Esophagus squamous epithelium (tissue), 5 donors: ENCODE measurements around the gene CREBZF. TPM values are rescaled to one million over a fixed set of nuclear protein-coding genes. Genes with fewer than 3 reads are reported as not detected.
A peak's percentile ranks its signal among the peaks of the same experiment; 100 is the strongest.

Experiments used
- DNase-seq: peaks from one replicate; lab custom pipeline; 2025; lab: John Stamatoyannopoulos, UW
- H3K27ac ChIP-seq, 4 donors: fragments of 200-600 bp; sonication (generic); one replicate each; pipeline ENCODE4 v1.5.1; 2016 to 2019; ENCODE audit warnings: mild to moderate bottlenecking in 1 of 4
- H3K27me3 ChIP-seq, 4 donors: fragments of 200-600 bp; sonication (generic); 1 replicate in 3 of 4; 2 replicates in 1 of 4; pipeline versions ENCODE4 v1.5.1 to v1.6.0; 2017 to 2021; ENCODE audit warnings: antibody characterized with exemption in 1 of 4
- H3K36me3 ChIP-seq, 3 donors: fragments of 200-600 bp; sonication (generic); one replicate each; pipeline ENCODE4 v1.5.1; 2016 to 2019
- H3K4me1 ChIP-seq, 3 donors: fragments of 200-600 bp; sonication (generic); one replicate each; pipeline ENCODE4 v1.5.1; 2017 to 2019
- H3K4me3 ChIP-seq, 4 donors: fragments of 200-600 bp; sonication (generic); 1 replicate in 3 of 4; 2 replicates in 1 of 4; pipeline ENCODE4 v1.5.1; 2016 to 2019; ENCODE audit warnings: mild to moderate bottlenecking in 2 of 4, moderate library complexity in 1 of 4
- H3K9me3 ChIP-seq, 3 donors: fragments of 200-600 bp; sonication (generic); one replicate each; pipeline ENCODE4 v1.5.1; 2016 to 2019
- CTCF ChIP-seq, 6 experiments: fragments of 450-650 bp in 4 of 6; fragments of 200-600 bp in 2 of 6; sonication (generic) in 2 of 6; IDR thresholded peaks; one replicate each; pipeline ENCODE4 v1.5.1; 2016 to 2019; ENCODE audit warnings: antibody characterized with exemption in 6 of 6, mild to moderate bottlenecking in 4 of 6, moderate library complexity in 4 of 6
- POLR2A ChIP-seq, 4 donors: fragments of 450-650 bp; IDR thresholded peaks; one replicate each; pipeline ENCODE4 v1.6.1; 2017; ENCODE audit warnings: antibody characterized with exemption in 4 of 4, mild to moderate bottlenecking in 4 of 4, moderate library complexity in 3 of 4
- WGBS, 2 donors: methylation state at CpG; one replicate each; pipeline ENCODE4 v1.1.5; 2018; 5-methylcytosine and 5-hydroxymethylcytosine counted together
- intact Hi-C: fragments of 100-400 bp; cut with DNase I; formaldehyde crosslinking; loops from one replicate; pipeline ENCODE4 v1.15.0; 2022
- total RNA-seq, 4 donors: library from RNA; depleted of rRNA; stranded (reverse); fragments of >200 nt; gene quantifications; one replicate each; pipeline ENCODE4 v1.1.0, GENCODE V29; 2016
- donor health status: DM: yes; HTN: yes; CAD: no.

The CREBZF gene
- total RNA-seq, 4 donors from 2014 or later: 14.8 to 67.3 (median 27.6) TPM

GRCh38 chr11:85682330-85683305 lies 17.7 kb upstream of the CREBZF start:
- TF ChIP-seq CTCF (IDR thresholded peaks at IDR 0.05): no peak
- no peak for TF ChIP-seq POLR2A (IDR thresholded peaks at IDR 0.05)
- WGBS, 2 donors: 18 to 36% methylated on average over 17 to 22 of the region's 43 CpGs
- Histone ChIP-seq H3K9me3 (no peaks in the 10 kb centered on the region), H3K27ac (peak overlapping the region in 3 of 4 donors; percentile 20 to 57 (median 46)), H3K4me3 (peak overlapping the region; percentile 35 to 62 (median 56)), H3K36me3 (no peaks in the 10 kb centered on the region), H3K27me3 (no peaks in the 10 kb centered on the region), H3K4me1 (peaks cover 0 to 36% (median 13%) of the 10 kb centered on the region in 3 donors)
- intact Hi-C loops: no loop called here
- DNase-seq: no peak

- intact Hi-C loops: no loop called here
Observed at GRCh38 chr11:85680897-85681296, 16.0 kb upstream of the CREBZF start.

GRCh38 chr11:85679576-85679975 lies 14.6 kb upstream of the CREBZF start:
- Histone ChIP-seq H3K9me3 (no peaks in the 10 kb centered on the region), H3K27ac (no peak overlapping the region), H3K27me3 (no peaks in the 10 kb centered on the region), H3K4me1 (peaks cover 0 to 21% (median 5%) of the 10 kb centered on the region in 3 donors), H3K4me3 (no peak overlapping the region), H3K36me3 (no peaks in the 10 kb centered on the region)
- TF ChIP-seq POLR2A (IDR thresholded peaks at IDR 0.05) (no peak), CTCF (IDR thresholded peaks at IDR 0.05) (no peak)
- no peak for DNase-seq
- intact Hi-C loops: no loop called here
- WGBS, 2 donors: 49 to 73% methylated on average over 4 of the region's 4 CpGs

More at GRCh38 chr11:85680897-85681296, 16.0 kb upstream of the CREBZF start:
- no peak for DNase-seq
- no peaks in the 10 kb centered on the region for H3K9me3 ChIP-seq
- H3K27ac ChIP-seq: no peak overlapping the region
- 64% methylated on average over 1 of the region's 1 CpG; no CpG with 5 or more reads in 1 of the 2 donors for WGBS, 2 donors
- peaks cover 0 to 31% (median 13%) of the 10 kb centered on the region in 3 donors for H3K4me1 ChIP-seq
- TF ChIP-seq POLR2A (IDR thresholded peaks at IDR 0.05): no peak
- TF ChIP-seq CTCF (IDR thresholded peaks at IDR 0.05): no peak
- H3K36me3 ChIP-seq: no peaks in the 10 kb centered on the region
- H3K4me3 ChIP-seq: no peak overlapping the region
- H3K27me3 ChIP-seq: no peaks in the 10 kb centered on the region

- no peak for DNase-seq
- TF ChIP-seq POLR2A (IDR thresholded peaks at IDR 0.05) (no peak), CTCF (IDR thresholded peaks at IDR 0.05) (no peak)
- H3K4me1 ChIP-seq: no peaks in the 10 kb centered on the region
- H3K27ac ChIP-seq: no peak overlapping the region
- WGBS, 2 donors: 79 to 88% methylated on average over 3 of the region's 3 CpGs
- H3K27me3 ChIP-seq: no peaks in the 10 kb centered on the region
- peaks cover 0 to 5% (median 0%) of the 10 kb centered on the region in 3 donors for H3K9me3 ChIP-seq
- H3K4me3 ChIP-seq: no peak overlapping the region
- intact Hi-C loops: no loop called here
- no peaks in the 10 kb centered on the region for H3K36me3 ChIP-seq
Observed at GRCh38 chr11:85673393-85673792, 8.5 kb upstream of the CREBZF start.
